H9 (cell line): ENCODE data around the gene TMEM98. TPM values are rescaled to one million over a fixed set of nuclear protein-coding genes. Genes with fewer than 3 reads are reported as not detected.

Experiments
- DNase-seq: peaks from one replicate; pipeline ENCODE4 v3.0.0-alpha.2; 2017
- H2AFZ ChIP-seq: one replicate; pipeline ENCODE4 v1.6.1; 2013; ENCODE audit warnings: mild to moderate bottlenecking, low read length, control low read depth, moderate library complexity
- H2AK5ac ChIP-seq: 2 replicates; pipeline ENCODE4 v1.6.1; 2013; ENCODE audit warnings: low read length, control low read depth, mixed read lengths; ENCODE audit not compliant: insufficient read length
- H2BK120ac ChIP-seq: one replicate; pipeline ENCODE4 v1.6.1; 2013; ENCODE audit warnings: low read depth, mild to moderate bottlenecking, low read length, control low read depth, inconsistent platforms; ENCODE audit not compliant: poor library complexity, severe bottlenecking
- H2BK12ac ChIP-seq: 2 replicates; pipeline ENCODE4 v1.6.1; 2013; ENCODE audit warnings: low read length, control low read depth, mixed read lengths, low read depth; ENCODE audit not compliant: insufficient read length
- H2BK15ac ChIP-seq: 2 replicates; pipeline ENCODE4 v1.6.1; 2013; ENCODE audit warnings: low read depth, low read length, control low read depth
- H2BK20ac ChIP-seq: one replicate; pipeline ENCODE4 v1.6.1; 2013; ENCODE audit warnings: low read depth, mild to moderate bottlenecking, low read length, control low read depth, inconsistent platforms; ENCODE audit not compliant: poor library complexity, severe bottlenecking
- H2BK5ac ChIP-seq: 2 replicates; pipeline ENCODE4 v1.6.1; 2013; ENCODE audit warnings: low read length, control low read depth, mixed read lengths; ENCODE audit not compliant: insufficient read length
- H3K14ac ChIP-seq: 2 replicates; pipeline ENCODE4 v1.6.1; 2013; ENCODE audit warnings: low read length, control low read depth; ENCODE audit not compliant: insufficient read depth
- H3K18ac ChIP-seq: 2 replicates; pipeline ENCODE4 v1.6.1; 2013; ENCODE audit warnings: low read depth, mild to moderate bottlenecking, mixed read lengths, low read length, control low read depth; ENCODE audit not compliant: insufficient read length
- H3K23ac ChIP-seq: 2 replicates; pipeline ENCODE4 v1.6.1; 2013; ENCODE audit warnings: low read length, control low read depth, mixed read lengths, low read depth; ENCODE audit not compliant: insufficient read length
- H3K23me2 ChIP-seq: 2 replicates; pipeline ENCODE4 v1.6.1; 2013; ENCODE audit warnings: low read depth, mild to moderate bottlenecking, mixed read lengths, low read length, control low read depth; ENCODE audit not compliant: insufficient read length, poor library complexity, severe bottlenecking
- H3K27ac ChIP-seq: 2 replicates; pipeline ENCODE4 v1.5.1; 2013; ENCODE audit warnings: low read length, control low read depth, mixed read lengths, low read depth; ENCODE audit not compliant: insufficient read length
- H3K27me3 ChIP-seq: 2 replicates; pipeline ENCODE4 v1.6.1; 2013; ENCODE audit warnings: low read length, control low read depth, inconsistent platforms; ENCODE audit not compliant: insufficient read depth
- H3K4ac ChIP-seq: 2 replicates; pipeline ENCODE4 v1.6.1; 2013; ENCODE audit warnings: low read depth, mild to moderate bottlenecking, control low read depth, inconsistent platforms, low read length, moderate library complexity
- H3K4me1 ChIP-seq: 2 replicates; pipeline ENCODE4 v1.6.1; 2013; ENCODE audit warnings: low read length, control low read depth, inconsistent platforms; ENCODE audit not compliant: insufficient read depth
- H3K4me2 ChIP-seq: 2 replicates; pipeline ENCODE4 v1.6.1; 2013; ENCODE audit warnings: low read length, control low read depth, mixed read lengths; ENCODE audit not compliant: insufficient read length, insufficient read depth
- H3K56ac ChIP-seq: 2 replicates; pipeline ENCODE4 v1.6.1; 2013; ENCODE audit warnings: low read depth, mild to moderate bottlenecking, mixed read lengths, low read length, control low read depth; ENCODE audit not compliant: insufficient read length
- H3K79me1 ChIP-seq: 2 replicates; pipeline ENCODE4 v1.6.1; 2013; ENCODE audit warnings: low read depth, mild to moderate bottlenecking, moderate library complexity, low read length, control low read depth, inconsistent platforms; ENCODE audit not compliant: insufficient read depth, poor library complexity, severe bottlenecking
- H3K79me2 ChIP-seq: 2 replicates; pipeline ENCODE4 v1.6.1; 2013; ENCODE audit warnings: low read length, control low read depth, inconsistent platforms; ENCODE audit not compliant: insufficient read depth
- H3K9ac ChIP-seq: 2 replicates; pipeline ENCODE4 v1.6.1; 2013; ENCODE audit warnings: low read length, control low read depth, mixed read lengths; ENCODE audit not compliant: insufficient read length; ENCODE audit errors: extremely low read depth
- H3K9me3 ChIP-seq: one replicate; pipeline ENCODE4 v1.6.1; 2013; ENCODE audit warnings: low read depth, low read length, inconsistent platforms; ENCODE audit not compliant: control insufficient read depth
- H3T11ph ChIP-seq: one replicate; pipeline ENCODE4 v1.6.1; 2013; ENCODE audit warnings: mild to moderate bottlenecking, low read length, control low read depth, inconsistent platforms
- H4K20me1 ChIP-seq: one replicate; pipeline ENCODE4 v1.6.1; 2013; ENCODE audit not compliant: control insufficient read depth, insufficient read length, insufficient read depth
- H4K5ac ChIP-seq: 2 replicates; pipeline ENCODE4 v1.6.1; 2013; ENCODE audit warnings: low read depth, mild to moderate bottlenecking, mixed read lengths, low read length, control low read depth; ENCODE audit not compliant: insufficient read length
- H4K8ac ChIP-seq: replicated peaks from 2 replicates; pipeline ENCODE4 v1.6.1; 2013; ENCODE audit warnings: low read length, control low read depth, mixed read lengths, low read depth; ENCODE audit not compliant: insufficient read length
- H4K91ac ChIP-seq: 2 replicates; pipeline ENCODE4 v1.6.1; 2013; ENCODE audit warnings: low read depth, mild to moderate bottlenecking, moderate library complexity, mixed read lengths, low read length, control low read depth; ENCODE audit not compliant: insufficient read length
- H3K27ac Mint-ChIP-seq, 3 experiments: 2 replicates in 2 of 3; 3 replicates in 1 of 3; pipeline ENCODE4 v1.8.0; 2020 to 2021; ENCODE audit warnings: mixed read lengths in 3 of 3, mild to moderate bottlenecking in 1 of 3, moderate library complexity in 1 of 3
- H3K27me3 Mint-ChIP-seq: 2 replicates; pipeline ENCODE4 v1.8.0; 2021; ENCODE audit warnings: low read depth, mild to moderate bottlenecking, moderate library complexity, mixed read lengths
- H3K36me3 Mint-ChIP-seq, 3 experiments: 2 replicates in 2 of 3; 3 replicates in 1 of 3; pipeline ENCODE4 v1.8.0; 2020 to 2021; ENCODE audit warnings: low read depth in 3 of 3, mixed read lengths in 3 of 3; ENCODE audit not compliant: insufficient read depth in 1 of 3
- H3K4me1 Mint-ChIP-seq, 2 experiments: 2 replicates each; pipeline ENCODE4 v1.8.0; 2020; ENCODE audit warnings: mixed read lengths in 2 of 2
- H3K4me3 Mint-ChIP-seq, 2 experiments: 2 replicates in 1 of 2; 3 replicates in 1 of 2; pipeline ENCODE4 v1.8.0; 2020 to 2021; ENCODE audit warnings: mild to moderate bottlenecking in 2 of 2, mixed read lengths in 2 of 2, moderate library complexity in 1 of 2
- H3K9me3 Mint-ChIP-seq, 2 experiments: 2 replicates in 1 of 2; 3 replicates in 1 of 2; pipeline ENCODE4 v1.8.0; 2020; ENCODE audit warnings: mild to moderate bottlenecking in 2 of 2, mixed read lengths in 2 of 2, moderate library complexity in 1 of 2
- WGBS: extraction: QIAGEN DNeasy Blood & Tissue Kit; methylation state at CpG from one replicate; pipeline ENCODE4 v1.1.7; 2013; ENCODE audit warnings: missing lambda C conversion rate, low lambda C conversion rate, mixed read lengths; ENCODE audit not compliant: insufficient read length; ENCODE audit errors: extremely low coverage; 5-methylcytosine and 5-hydroxymethylcytosine counted together
- total RNA-seq: library from RNA; stranded (reverse); gene quantifications from 2 replicates; pipeline ENCODE4 v1.2.1, GENCODE V29; 2021
- TF ChIP-seq, protein P1 (sequence below): fragments of 200-600 bp; sonication (generic); conservative IDR thresholded peaks from 3 replicates; pipeline ENCODE4 v1.8.0; 2021; ENCODE audit warnings: antibody characterized with exemption, mild to moderate bottlenecking

Gene TMEM98
- total RNA-seq, 1 experiment from 2014 or later, result 78.4 TPM

DNA sequence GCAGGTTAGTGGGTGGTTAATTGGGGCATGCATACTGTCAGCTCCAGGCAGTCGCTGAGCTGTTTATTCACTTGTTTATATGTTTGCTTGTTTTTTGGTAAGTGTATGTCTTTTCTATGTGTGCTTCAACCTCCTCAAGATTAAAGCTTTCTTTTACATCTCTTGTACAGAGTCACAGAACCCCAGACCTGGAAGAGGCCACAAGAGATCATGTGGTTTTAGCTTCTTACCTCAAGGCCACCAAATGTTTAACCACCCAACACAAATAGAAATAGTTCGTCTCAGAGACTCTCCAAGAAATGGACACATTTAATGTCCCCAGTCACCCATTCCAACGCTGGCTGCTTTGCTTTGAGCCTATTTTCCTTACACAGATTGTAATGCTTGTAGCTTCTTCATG is 11.8 kb upstream of the TMEM98 start:
- no CpG with 5 or more reads among the region's 3 CpGs for WGBS
- Histone ChIP-seq H3K27me3 (no peaks in the 10 kb centered on the region), H3K23me2 (no peaks in the 10 kb centered on the region), H3K9ac (no peak overlapping the region), H3K56ac (no peak overlapping the region), H2BK5ac (no peak overlapping the region), H3K9me3 (no peaks in the 10 kb centered on the region), H3K27ac (no peak overlapping the region), H2BK20ac (no peak overlapping the region), H3K18ac (no peak overlapping the region), H4K20me1 (no peaks in the 10 kb centered on the region), H2BK15ac (no peak overlapping the region), H2BK120ac (no peak overlapping the region), H3K4me1 (peaks cover 4% of the 10 kb centered on the region; the same call in 1 of the 2 replicates), H4K91ac (no peak overlapping the region), H4K8ac (no peak overlapping the region), H2AFZ (no peak overlapping the region), H4K5ac (no peak overlapping the region), H2BK12ac (no peak overlapping the region), H3K4ac (no peak overlapping the region), H3K79me1 (no peaks in the 10 kb centered on the region), H3T11ph (no peak overlapping the region), H3K23ac (no peak overlapping the region), H3K14ac (no peak overlapping the region), H3K4me2 (no peak overlapping the region), H2AK5ac (no peak overlapping the region), H3K79me2 (no peaks in the 10 kb centered on the region)
- Mint-ChIP-seq H3K27me3 (no peaks in the 10 kb centered on the region; the same call in 1 of the 2 replicates), H3K4me3 (no peak overlapping the region), H3K4me1 (peaks cover 21 to 24% of the 10 kb centered on the region in 2 experiments), H3K9me3 (peaks cover 0 to 6% of the 10 kb centered on the region in 2 experiments; a peak in 3 of 5 replicates), H3K27ac (no peak overlapping the region), H3K36me3 (peaks cover 0 to 3% (median 0%) of the 10 kb centered on the region in 3 experiments; a peak in 3 of 7 replicates)
- TF ChIP-seq, protein P1, sequence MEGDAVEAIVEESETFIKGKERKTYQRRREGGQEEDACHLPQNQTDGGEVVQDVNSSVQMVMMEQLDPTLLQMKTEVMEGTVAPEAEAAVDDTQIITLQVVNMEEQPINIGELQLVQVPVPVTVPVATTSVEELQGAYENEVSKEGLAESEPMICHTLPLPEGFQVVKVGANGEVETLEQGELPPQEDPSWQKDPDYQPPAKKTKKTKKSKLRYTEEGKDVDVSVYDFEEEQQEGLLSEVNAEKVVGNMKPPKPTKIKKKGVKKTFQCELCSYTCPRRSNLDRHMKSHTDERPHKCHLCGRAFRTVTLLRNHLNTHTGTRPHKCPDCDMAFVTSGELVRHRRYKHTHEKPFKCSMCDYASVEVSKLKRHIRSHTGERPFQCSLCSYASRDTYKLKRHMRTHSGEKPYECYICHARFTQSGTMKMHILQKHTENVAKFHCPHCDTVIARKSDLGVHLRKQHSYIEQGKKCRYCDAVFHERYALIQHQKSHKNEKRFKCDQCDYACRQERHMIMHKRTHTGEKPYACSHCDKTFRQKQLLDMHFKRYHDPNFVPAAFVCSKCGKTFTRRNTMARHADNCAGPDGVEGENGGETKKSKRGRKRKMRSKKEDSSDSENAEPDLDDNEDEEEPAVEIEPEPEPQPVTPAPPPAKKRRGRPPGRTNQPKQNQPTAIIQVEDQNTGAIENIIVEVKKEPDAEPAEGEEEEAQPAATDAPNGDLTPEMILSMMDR, result no peak
- no peak for DNase-seq
